ENCODE data around the gene TSPAN16.

The TSPAN16 gene, protein sequence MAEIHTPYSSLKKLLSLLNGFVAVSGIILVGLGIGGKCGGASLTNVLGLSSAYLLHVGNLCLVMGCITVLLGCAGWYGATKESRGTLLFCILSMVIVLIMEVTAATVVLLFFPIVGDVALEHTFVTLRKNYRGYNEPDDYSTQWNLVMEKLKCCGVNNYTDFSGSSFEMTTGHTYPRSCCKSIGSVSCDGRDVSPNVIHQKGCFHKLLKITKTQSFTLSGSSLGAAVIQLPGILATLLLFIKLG
- total RNA-seq: 0 reads per million in 2 donors

DNA sequence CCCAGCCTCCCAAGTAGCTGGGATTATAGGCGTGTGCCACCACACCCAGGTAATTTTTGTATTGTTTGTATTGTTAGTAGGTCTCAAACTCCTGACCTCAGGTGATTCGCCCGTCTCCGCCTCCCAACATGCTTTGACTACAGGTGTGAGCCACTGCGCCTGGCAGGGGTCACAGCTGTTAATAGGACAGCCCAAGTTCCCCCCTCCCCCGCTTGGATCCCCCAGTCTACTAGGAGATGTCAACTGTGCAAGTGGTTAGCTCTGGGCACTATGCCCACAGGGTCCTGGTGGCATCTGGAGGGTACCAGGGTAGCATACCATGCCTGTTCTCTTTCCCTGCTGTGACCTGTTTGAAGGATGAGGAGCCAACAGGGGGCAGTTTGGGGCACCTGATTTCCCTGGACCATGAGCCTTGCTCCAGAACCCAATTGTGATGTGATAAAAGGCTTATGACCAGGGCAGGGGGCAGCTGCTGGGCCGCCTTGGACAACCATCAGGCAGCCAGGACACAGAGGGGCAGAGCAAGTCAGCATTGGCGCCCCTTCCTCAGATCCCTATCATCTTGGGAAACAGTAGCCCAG, at the start of gene TSPAN16:
Gene TSPAN16 (plus strand): TSS at position 496 of the 581 bp plus-strand sequence. CDS start 138 bp downstream, outside the sequence.
- no peak for DNase-seq

DNA sequence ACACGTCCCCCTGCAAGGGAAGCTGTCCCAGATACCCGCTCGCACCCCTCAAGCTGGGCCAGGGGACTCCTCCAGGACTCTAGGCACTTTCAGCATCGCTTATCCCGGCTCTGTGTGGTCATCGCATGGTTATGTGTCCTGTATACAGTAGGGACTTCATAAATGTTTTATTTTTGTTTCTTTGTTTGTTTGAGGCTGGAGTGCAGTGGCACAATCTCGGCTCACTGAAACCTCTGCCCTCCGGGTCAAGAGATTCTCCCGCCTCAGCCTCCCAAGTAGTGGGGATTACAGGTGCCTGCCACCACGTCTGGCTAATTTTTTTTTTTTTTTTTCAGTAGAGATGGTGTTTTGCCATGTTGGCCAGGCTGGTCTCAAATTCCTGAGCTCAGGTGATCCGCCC, 49.0 kb upstream of the TSPAN16 start:
- DNase-seq: no peak

DNA sequence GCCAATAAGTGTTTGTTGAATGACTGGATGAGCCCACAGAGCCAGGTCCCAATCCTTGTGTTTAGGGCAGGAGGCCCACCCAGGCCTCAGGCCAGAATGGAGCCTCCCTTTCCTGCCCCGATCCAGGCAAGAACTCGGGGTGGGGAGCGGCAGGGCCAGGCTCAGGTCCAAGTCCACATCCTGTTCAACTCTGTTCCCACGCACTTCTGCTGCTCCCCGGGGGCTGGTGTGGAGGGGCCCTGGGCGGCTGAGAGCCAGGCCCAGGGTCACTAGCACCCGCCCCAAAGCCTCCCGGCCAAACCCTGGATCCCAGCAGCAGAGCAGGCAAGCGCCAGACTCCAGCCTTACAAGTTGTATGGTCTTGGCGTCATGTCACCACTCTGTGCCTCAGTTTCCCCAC, 48.6 kb upstream of the TSPAN16 start:
- DNase-seq: no peak

DNA sequence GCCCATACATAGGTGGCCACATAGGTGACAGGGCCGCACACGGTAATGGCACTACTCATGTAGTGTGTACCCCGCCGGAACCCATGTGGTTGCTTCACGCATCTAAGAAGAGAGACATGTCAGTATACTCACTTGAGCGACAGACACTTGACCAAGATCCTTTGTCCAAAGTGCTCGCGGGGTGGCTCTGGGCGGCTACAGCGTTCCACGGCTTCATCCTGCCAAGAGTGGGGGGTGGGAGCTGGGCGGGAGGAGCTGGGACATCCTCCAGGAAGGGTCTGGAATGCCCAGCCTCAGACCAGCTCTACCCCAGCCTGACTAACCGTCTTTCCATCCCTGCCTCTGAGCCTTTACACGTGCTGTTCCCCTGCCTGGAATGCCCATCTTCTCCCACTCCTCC, 48.0 kb upstream of the TSPAN16 start:
- no peak for DNase-seq

DNA sequence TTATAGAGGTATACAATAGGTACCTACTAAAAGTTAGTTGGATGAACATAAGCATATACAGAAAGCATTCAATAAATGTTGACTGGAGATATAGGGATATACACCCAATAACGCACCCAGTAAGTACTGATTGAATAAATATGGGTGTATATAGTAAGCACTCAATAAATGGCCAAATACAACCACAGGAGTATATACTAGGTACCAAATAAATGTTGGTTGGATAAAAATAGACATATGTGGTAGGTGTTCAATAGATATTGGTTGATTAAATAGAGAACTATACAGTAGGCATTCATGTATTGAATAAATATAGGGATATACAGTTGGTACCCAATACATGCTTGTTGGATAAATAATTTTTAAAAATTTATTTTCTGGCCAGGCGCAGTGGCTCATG, 47.1 kb upstream of the TSPAN16 start:
- no peak for DNase-seq

DNA sequence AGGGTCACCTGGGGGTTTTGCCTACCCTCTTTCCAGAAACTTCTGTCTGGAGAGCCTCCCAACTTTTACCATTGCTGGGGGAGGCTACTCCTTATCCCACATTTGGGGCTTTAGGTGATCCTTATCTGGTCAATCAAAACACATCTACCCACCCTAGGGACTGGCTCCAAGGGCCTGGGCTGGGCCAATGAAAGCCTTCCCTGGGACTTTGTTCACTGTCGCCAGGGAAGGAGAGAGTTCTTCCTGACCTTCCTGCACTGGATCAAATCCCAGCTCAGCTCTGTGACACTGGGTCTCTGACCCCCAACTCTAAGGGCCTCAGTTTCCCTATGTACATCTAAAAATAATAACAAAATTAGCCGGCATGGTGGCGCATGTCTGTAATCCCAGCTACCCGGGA, 44.7 kb upstream of the TSPAN16 start:
- no peak for DNase-seq

DNA sequence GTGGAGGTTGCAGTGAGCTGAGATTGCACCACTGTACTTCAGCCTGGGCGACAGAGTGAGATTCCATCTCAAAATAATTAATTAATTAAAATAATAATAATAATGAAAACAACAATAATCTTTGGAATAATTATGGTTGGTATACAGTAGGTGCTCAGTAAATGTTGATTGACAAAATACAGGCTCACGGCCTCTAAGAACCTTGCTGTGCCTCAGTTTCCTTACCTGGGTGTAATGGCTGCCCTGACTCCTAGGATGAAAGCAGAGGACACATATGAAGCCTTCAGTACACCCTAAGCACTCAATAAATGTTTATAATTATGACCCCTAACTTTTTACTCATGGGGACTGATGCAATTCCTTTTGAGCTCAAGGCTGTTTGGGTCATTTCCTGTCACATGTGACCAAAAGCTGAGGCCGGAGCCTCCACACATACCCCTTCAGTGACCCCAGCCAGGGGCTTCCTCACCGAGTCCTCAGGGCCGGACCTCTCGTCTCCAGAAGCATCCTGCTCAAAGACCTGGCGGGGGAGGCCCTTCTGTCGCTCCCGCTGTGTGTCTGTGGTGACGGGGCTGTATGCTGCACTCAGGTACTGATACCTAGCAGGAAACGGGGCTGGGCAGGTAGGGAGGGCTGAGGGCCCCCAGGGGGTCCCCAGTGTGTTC, 44.2 kb upstream of the TSPAN16 start:
- no peak for DNase-seq

DNA sequence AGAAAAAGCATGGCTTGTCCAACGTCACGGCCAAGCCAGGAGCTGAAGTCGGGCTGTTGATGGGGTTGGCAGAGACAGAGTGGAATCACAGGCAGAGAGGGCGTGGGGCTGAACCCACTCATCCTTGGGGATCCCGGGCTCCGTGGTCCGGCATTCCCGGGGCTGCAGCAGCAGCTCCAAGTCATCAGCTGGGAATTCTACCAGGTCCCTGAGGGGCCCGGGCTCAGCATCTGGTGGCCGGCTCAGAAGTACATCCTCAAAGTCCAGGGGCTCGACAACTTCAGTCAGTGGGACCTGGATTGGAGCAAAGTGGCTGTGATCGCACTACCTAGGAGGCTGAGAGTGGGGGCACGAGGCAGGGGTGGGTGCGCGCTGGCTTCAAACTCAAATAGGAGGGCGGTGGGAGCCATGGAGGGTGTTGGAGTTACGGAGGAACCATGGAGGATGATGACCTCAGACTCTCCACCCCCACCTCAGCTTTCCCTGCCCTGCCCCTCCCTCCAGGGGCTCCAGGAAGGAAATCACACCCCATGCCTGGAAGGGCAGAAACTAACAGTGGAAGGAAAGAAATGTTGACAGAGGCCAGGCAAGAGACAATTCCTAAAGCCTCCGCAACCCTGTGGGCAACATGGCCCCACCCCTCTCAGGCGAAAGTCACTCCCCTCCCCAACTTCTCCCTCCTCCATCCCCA, 43.1 kb upstream of the TSPAN16 start:
- DNase-seq: no peak

DNA sequence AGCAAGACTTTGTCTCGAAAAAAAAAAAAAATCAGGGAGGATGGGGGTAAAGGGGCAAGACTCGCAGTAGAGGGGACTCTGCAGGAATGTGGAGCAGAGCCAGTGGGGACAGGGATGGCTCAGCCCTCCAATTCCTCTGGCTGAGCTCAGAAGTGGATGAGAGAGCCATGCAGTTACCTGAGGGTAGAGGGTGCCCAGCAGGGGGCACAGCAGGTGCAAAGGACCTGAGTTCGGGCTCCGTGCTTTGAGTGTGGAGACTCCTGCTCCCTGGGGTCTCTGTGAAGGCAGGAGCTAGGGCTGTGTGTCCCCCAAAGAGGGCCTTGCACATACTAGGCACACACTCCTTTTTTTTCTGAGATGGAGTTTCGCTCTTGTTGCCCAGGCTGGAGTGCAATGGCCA, 41.3 kb upstream of the TSPAN16 start:
- DNase-seq: peak in 1 of 5 experiments; percentile 11

DNA sequence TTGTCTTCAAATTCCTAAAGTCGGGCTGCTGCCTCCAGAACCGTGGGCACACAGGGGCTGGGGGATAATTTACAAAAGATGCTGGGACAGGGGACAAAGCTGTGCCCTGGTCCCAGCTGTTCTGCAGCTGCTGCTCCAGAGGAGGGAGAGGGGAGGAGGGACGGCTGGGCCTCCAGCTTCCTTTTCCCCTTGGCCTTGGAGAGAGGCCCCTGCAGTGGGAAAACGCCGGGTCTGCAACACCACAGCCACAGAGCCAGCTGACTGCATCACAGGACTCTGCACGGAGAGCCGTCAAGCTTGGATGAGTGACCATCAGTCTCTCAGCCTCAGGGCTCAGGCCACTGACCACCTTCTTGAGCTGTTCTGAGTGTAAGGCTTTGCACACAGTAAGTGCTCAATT, 39.8 kb upstream of the TSPAN16 start:
- DNase-seq: no peak

DNA sequence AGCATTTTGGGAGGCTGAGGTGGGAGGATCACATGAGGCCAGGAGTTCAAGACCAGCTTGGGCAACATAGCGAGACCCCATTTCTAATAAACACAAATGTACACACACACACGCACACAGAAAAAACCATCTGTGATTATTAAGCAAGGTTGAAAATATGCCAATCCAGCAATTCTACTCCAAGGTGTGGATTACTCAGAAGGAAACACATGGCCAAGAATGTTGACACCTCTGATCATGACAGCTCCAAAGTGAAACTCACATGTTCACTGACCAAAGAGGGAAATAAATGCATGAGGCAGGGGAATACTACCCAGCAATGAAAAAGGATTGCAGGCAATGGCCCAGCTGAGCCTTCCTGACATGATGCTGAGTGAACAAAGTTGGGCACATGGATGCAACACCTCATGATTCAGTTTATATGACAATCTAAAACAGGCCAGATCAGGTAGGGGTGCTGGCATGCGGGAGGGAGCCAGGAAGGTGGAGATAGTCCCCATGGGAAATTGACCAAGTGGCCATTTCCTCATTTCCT, 38.0 kb upstream of the TSPAN16 start:
- DNase-seq: no peak

DNA sequence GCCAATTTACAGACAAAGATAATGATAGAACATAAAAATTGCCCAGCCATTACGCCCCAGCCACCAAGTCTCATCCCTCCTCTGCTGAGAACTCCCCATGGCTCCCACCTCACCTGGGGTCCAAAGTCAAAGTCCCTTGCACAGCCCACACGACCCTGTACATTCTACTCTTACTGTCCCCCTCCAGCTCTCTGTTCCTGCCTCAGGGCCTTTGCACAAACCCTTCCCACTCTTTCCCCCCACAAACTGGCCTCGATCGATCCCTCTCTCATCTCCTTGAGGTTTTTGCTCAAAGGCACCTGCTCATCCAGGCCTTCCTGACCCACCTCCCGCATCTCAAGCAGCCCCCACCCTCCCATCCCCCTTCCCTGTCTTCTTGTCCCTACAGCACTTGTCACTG, 35.0 kb upstream of the TSPAN16 start:
- DNase-seq: no peak

DNA sequence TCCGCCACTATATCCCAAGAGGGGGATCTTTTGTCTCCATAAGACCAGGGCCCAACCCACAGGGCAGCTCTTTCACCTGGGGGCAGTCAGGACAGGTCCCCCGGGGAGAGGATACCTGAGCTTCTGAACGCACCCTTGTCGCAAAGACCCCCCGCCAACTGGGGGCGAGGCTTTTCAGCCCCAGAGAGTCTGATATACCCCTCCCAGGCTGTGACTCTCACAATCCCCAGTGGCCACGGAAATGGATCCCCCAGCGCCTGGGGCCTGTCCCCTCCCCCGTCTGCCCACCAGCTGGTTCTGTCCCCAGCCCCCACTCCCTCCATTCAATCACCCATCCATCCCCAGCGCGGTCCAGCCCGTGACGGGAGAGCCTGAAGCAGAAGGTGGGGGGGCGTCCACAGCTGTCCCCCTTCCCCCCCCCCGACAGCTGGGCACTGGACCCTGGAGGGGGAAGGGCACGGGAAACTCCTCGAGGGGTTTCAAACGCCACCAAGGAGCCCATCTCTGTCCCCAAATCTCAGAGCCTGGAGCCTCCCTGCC, 34.5 kb upstream of the TSPAN16 start:
- DNase-seq: no peak

DNA sequence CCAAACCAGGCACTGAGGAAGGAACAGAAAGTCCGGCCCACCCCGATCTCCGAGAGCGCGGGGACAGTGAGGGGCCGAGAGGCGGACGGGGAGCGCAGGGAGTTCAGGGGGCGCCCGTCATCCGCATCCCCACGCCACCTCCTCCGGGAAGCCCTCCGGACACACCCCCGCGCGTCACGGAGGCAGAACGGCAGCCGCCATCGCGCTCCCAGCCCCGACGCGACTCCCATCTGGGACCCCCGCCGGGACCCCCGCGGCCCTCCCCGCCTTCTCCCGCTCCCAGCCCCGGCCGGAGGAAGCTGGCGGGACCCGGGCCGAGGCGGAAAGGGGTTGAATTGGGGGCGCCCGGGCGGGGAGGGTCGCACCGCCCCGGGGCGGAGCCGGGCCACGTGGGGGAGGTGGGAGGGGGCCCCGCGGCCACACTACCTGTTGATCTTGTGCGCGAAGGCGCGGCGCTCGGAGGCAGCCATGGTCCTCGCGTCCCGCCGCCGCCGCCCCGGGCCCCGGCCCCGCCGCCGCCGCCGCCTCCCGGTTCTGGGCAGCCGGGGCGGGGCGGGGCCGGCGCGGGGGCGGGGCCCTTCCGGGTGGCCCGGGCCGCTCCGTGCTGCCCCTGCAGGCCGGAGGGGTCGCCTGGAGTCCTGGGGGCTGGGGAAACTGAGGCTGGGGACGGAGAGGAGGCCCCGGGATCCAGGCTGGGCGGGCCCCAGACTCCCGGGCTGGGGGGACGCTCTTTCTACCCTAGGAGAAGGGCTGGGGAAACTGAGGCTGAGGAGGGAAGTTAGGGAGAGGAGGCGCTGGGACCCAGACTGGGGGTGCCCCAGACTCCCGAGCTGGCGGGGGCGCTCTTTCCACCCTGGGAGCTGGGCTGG, 33.8 kb upstream of the TSPAN16 start, which contains the start of gene DOCK6:
Gene DOCK6 (minus strand): TSS at position 554 of the 869 bp plus-strand sequence. CDS start 84 bp downstream, at position 470.
- DNase-seq: no peak

DNA sequence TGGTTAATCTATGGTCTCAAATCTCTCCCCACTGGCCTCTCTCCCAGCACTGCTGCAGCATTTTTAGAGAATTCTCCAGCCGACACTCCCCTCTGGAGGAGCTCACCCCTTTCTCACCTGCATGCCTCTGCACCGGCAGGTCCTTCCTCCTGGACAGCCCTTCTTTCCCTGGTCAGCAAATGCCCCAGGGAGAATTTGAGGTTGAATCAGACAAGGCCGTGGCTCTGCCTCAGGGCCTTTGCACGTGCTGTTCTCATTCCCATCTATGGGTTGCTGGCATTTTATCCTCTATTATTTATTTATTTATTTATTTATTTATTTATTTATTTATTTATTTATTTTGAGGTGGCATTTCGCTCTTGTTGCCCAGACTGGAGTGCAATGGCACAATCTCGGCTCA, 32.2 kb upstream of the TSPAN16 start:
- no peak for DNase-seq

DNA sequence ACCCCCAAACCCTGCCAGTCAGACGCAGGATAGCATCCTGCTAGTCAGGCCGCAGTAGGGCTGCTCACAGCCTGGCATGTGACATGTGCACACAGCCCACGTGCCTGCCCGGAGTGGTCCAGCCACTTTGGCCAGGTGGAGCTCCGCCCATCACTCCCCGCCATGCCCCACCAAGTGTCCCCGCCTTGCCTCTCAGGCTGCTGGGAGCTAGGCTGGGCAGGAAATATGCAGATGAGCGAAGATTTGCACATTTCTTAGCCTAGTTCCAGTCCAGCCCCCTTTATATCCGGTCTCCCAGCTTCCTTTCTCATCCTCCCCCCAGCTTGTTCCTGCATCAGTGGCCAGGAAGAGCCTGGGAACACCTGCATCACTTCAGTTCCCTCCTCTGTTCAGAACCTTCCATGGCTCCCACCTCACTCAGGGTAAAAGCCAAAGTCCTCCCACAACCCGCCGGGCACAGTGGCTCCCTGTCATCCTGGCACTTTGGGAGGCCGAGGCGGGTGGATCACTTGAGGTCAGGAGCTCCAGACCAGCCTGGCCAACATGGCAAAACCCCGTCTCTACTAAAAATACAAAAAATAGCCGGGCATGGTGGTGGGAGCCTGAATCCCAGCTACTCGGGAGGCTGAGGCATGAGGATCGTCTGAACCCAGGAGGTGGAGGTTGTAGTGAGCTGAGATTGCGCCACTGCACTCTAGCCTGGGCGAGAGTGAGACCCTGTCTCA, 31.3 kb upstream of the TSPAN16 start:
- DNase-seq: no peak

DNA sequence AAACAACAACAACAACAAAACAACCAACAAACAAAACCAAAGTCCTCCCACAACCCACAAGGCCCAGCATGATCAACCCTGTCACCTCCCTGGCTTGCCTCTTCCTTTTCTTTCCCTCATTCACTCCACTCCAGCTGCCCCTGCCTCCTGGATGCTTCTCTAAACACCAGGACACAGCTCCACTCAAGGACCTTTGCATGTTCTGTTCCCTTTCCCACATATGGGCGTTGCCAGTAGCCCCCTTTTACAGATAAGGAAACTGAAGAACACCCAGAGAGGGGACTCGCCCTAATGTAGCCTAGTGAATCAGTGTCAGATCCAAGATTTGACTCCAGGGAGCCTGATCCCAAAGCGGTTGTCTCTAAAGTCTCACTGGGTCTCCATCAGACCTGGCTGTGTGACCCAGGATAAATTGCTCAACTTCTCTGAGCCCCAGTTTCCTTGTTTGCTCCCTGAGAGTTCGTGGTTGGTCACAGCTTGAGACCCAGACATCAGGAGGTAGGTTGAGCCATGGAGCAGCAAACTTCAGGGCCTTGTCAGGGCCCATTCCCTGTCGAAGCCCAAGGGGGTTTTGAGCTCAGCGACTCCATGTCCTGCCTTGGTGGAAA, 30.7 kb upstream of the TSPAN16 start:
- DNase-seq: no peak

DNA sequence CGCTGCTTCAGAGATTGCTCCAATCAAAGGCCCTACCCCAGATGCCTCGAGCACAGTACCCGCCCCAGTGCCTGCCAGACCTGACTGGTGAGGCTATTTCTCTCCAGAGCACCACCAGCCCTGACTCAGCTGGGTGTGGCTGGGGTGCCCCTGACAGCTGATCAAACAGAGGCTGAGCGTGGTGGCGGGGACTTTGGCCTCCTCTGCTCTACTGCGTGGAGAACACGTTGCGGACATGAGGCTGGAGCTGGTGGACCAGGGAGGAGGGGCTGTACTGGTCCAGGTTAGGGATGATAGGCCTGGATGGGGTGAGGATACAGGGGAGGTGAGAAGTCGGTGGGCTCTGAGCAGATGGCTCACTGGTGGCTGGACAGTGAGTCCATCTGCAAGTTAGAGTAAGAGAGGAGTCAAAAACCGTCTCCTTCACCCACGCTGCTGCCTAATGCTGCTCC, 30.1 kb upstream of the TSPAN16 start:
- DNase-seq: no peak

DNA sequence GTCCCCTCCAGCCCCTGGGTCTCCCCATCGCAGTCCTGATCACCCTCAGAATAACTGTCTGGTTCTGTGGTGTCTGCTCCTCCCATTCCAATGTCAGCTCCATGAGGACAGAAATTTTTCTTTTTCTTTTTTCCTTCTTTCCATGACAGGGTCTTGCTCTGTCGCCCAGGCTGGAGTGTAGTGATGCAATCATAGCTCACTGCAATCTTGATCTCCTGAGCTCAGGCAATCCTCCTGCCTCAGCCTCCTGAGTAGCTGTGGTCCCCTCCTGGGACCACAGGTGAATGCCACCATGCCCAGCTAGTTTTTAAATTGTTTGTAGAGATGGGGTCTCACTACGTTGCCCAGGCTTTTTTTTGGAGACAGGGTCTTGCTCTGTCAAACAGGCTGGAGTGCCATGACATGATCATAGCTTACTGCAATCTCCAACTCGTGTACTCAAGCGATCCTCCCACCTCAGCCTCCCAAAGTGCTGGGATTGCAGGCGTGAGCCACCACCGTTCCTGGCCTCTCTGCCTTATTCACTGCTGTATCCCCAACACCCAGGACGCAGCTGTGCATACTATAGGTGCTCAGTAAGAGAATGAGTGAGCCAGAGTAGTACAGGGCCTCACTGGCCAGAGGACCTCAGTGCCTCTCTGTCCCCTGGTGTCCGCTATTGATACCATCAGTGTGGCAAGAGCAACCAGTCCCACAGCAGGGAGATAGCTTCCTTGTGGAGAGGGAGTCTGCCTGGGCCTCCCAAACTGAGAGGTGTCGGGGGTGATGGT, 28.5 kb upstream of the TSPAN16 start:
- DNase-seq: no peak

DNA sequence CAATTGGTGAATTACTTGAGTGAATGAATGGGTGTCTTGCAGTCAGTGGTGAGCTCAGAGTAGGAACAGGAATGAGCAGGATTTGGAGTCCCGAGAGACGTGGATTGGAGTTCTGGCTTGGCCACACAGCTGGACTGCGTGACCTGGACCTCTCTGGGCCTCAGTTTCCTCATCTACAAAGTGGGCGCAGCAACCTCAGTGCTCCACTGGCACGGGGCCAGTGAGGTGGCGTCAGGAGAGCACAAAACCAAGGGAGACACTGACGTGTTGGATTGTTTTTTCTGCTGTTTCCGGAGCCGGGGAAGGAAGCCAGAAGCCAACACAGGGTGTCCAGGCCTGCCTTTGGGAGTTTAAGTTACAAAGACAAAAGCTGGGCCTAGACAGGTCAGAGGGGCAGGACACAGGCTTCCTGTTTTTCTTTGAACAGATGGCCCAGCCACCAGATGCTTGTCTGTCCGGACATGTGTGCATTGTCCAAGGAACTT, 27.1 kb upstream of the TSPAN16 start:
- no peak for DNase-seq
